SK-N-MC (cell line): ENCODE measurements around the gene TWSG1.

Experiments used
- EZH2 ChIP-seq: fragments of 200-600 bp; sonication (generic); IDR thresholded peaks from one replicate; pipeline ENCODE4 v1.6.1; 2017; ENCODE audit warnings: antibody characterized with exemption
- POLR2AphosphoS5 ChIP-seq: IDR thresholded peaks from 2 replicates; pipeline ENCODE4 v1.6.1; 2012; ENCODE audit warnings: mild to moderate bottlenecking, low read depth, low read length, borderline replicate concordance

DNA sequence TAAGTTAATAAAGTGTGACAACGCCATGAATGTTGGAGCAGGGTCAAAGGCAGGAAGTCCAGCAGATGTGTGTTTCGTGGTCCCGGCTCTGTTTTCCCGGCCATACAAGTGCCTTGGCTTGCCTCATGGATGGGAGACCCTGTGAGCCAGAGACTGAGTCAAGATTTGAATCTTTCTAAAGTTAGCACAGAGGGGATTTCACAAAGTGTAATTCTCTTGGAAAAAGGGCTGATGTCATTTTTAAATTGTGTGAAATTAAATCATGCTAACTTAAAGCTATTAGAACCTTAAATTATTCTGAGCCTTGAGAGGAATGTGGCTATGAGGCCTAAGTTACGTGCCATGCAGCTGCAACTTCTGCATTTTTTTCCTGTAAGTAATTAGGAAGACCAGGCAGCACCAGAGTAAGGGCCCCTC, 102.5 kb downstream of the TWSG1 start:
- no peak for TF ChIP-seq EZH2
- no peak for TF ChIP-seq POLR2AphosphoS5
